NCI-H526 (cell line): ENCODE results near the gene OR5L2.
"Not testable (repeated sequence)": the region's sequence is repeated elsewhere in the genome, so short reads cannot be mapped to it uniquely, and the experiment has no call there.

Source experiments
- DNase-seq, 2 experiments: peaks; one replicate each; lab custom pipeline; 2025; lab: John Stamatoyannopoulos, UW

Gene OR5L2

DNA sequence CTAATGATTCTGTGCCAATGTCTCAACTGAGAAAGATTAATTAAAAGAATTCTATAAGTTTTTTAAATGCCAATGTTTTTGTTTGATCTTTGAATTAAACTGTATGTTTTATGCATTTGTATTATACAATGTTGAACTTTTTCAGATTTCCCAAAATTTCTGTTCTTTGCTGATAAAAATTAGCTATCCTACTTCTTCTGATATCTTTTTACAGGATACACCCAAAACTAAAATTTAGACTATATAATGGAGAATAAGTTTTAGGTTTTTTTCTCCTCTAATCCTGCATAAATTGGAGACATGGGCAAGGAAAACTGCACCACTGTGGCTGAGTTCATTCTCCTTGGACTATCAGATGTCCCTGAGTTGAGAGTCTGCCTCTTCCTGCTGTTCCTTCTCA lies at the start of gene OR5L2:
OR5L2 (plus strand) TSS at position 301 of the 400 bp plus-strand sequence; CDS start at position 301, 0 bp downstream.
- DNase-seq = no peak

DNA sequence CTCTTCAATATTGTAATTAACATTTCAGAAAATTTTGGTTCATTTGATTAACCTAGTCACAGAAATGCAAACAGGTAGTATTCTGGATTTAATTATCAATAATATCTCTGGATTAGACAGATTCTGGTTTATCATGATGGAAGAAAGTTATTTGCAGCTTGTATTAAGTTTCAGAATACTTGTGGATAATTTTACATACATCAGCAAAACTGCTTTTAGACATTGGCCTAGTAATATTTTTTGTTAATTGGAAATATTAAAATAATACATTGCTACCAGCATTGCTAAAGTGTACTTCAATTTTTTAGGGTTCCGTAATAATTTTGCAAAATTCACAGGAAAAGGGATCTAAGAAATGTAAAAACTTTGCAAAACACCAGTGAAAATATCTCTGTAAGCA lies 35.4 kb upstream of the OR5L2 start:
- no peak for DNase-seq

DNA sequence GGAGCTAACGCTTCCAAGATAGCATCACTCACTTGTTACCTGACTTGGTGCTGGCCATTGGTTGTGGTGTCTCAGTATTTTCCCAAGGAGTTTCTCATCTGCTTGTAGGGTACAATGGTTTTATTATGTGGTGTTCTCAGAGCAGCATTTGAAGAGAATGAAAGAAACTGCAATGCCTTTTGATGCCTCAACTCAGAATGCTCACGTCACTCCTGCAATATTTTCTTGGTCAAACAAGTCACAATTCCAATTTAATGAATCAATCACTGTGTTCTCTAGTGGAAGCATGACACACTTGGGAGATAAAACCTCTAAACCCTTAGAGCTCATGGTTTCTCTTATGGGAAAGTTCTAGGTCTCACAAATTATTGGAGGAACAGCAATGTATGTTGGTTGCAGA lies 33.7 kb upstream of the OR5L2 start:
- no peak for DNase-seq

DNA sequence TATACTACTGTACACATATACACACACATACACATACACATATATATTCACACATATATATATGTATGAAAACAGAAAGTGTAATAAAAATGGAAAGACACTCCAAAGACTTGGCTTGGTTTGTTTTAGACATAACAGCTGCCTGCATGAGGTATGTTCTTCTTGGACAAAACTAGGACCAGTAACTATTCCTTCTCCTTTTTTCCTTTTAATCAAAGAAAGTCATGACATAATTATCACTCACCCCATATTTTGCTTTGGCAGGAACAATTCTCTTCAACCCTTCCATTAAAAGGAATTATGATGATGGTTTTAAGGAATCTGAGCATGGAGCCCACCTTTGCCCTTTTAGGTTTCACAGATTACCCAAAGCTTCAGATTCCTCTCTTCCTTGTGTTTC lies 31.8 kb upstream of the OR5L2 start, which contains the start of gene OR5D14:
OR5D14 (plus strand) TSS at position 301 of the 400 bp plus-strand sequence; CDS start at position 301, 0 bp downstream.
- DNase-seq = no peak

DNA sequence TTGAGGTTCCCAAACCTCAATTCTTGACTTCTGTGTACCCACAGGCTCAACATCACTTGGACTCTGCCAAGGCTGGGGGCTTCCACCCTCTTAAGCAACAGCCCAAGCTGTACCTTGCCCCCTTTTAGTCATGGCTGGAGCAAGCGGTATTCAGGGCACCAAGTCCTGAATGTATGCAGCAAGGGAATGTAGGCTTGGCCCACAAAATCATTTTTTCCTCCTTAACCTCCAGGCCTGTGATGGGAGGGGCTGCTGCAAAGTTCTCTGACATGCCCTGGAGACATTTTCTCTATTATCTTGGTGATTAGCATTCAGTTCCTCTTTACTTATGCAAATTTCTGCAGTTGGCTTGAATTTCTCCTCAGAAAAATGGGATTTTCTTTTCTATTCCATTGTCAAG lies 20.8 kb upstream of the OR5L2 start:
- no peak for DNase-seq

DNA sequence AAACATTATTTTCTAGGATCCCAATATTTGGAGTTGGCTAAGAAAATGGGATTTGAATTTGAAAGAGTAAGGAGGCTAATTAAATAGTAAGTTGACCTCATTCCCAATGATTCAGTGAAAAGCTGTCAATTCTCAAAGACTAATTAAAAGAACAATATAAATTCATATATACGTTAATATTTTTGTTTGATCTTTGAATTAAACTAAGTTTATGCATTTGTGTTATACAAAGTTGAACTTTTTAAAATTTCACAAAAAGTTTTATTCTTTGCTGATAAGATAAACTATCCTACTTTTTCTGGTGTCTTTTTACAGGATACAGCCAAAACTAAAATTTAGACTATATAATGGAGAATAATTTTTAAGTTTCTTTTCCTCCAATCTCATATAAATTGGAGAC lies 16.0 kb upstream of the OR5L2 start, which contains the start of gene OR5L1:
OR5L1 (plus strand) TSS at position 301 of the 400 bp plus-strand sequence. CDS start 100 bp downstream, outside the sequence.
- DNase-seq = no peak

DNA sequence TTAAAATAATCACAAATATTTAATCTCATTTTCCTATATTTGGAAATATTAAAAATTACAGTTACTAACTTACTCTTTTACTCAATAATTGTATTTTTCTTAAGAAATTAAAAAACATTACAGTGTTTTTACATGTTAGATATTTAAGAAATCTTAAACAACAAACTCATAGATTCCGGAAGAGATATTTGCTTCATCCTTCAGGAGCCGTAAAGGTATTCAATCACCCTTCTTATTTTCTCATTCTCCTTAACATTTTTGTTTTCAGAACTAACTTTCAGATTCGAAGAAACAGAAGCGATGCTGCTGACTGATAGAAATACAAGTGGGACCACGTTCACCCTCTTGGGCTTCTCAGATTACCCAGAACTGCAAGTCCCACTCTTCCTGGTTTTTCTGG lies 7.7 kb upstream of the OR5L2 start, which contains the start of gene OR5D18:
OR5D18 (plus strand) TSS at position 301 of the 400 bp plus-strand sequence; CDS start at position 301, 0 bp downstream.
- DNase-seq = no peak

DNA sequence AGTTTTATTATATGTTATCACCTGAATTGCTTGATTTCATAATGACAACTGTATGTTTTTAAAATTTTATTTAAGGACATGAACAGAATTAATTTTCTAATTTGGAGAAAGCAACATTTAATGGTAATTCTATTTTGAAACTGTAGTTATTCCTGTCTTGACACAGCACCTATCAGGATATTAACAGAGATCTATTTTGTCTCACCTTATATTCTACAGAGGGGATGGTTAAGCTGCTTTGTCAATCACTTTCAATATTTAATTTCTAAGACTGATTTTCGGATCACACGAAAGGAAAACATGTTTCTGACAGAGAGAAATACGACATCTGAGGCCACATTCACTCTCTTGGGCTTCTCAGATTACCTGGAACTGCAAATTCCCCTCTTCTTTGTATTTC lies 11.4 kb downstream of the OR5L2 start, which contains the start of gene OR5D16:
OR5D16 (plus strand) TSS at position 301 of the 400 bp plus-strand sequence; CDS start at position 301, 0 bp downstream.
- DNase-seq = no peak

DNA sequence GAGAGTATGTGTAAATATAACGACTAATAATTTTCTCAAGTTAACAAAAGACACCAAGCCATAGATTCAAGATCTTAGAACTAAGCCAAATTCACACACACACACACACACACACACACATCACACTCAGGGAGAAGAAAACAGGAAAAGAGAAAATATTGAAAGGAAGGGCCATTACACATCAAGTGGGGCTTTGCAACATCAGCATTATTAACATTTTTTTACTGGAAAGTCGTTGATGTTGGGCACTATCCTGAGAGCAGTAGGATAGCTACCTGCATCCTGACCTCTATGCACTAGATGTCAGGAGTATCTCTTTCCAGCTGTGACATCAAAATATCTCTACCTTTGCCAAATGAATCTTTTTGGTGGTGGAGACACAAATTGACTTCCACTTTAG lies 20.4 kb downstream of the OR5L2 start:
- no peak for DNase-seq

DNA sequence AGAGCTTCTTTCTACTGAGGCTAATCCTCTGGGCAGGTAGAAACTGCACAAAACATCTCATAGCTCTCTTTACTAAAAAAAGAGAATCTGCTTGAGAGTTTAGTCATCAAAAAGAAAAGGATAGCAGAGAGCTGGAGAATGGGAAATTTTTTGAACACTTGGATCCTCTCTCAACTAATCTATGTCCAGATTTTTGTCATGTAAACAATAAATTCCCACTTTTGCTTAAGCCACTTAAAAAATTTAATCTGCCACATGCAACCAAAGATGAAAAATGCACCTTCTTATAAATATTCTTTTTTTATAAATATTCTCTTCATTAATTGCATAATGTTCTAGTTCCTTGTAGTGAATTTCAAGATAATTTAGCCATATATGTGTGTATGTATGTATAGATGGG lies 22.0 kb downstream of the OR5L2 start:
- no peak for DNase-seq

DNA sequence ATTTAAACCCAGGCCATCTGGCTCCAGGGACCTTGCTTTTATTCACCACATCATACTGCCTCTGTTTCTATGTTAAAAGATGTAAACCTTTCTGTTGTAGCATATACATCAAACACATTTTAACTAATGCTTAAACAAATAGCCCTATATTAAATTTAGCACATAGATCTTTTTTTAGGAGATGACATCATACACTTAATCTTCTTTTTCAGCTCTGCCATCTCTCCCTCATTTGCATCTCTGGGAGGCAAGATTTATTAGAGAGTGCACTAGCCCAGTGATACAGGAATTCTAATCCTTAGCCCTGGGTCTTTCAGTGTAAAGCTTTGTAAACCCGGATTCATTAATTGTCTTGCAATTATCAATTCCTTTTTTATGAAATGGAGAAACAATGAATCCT lies 25.1 kb downstream of the OR5L2 start:
- DNase-seq = no peak

DNA sequence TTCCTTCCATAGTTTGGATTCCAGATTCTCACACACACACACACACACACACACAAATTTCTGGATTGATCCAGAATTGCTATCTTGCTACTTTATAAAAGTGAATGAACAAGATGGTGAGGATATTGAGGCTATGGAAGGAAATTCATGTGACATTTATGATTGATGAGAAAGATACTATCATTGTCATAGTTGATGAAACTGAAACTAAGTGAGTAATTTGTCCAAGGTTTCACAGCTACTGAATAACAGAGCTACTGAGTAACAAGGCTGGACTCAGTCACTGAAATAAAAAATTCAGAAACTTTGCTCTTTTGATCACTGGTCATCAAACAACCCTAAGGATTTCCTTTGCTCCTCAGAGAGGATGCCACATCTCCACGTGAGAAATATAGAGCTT lies 27.7 kb downstream of the OR5L2 start:
- DNase-seq = no peak

DNA sequence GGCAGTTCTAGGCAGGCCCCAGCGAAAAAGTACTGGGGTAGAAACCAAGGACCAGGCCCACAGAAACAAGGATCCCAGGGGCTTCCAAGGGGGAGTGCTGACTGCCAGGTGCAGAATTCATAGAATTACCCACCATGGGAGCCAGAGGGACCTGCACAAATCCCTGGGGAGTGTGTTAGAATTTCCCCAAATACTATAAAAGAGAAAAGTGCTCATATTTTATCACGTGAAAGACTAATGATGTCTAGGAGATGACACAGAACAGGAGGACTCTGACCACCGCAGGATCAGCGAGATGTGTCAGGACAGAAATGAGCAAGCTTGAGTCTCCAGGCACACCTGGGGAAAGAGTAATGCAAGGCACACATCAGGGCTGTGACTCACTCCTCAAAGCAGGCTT lies 40.3 kb downstream of the OR5L2 start:
- DNase-seq = not testable (repeated sequence)

DNA sequence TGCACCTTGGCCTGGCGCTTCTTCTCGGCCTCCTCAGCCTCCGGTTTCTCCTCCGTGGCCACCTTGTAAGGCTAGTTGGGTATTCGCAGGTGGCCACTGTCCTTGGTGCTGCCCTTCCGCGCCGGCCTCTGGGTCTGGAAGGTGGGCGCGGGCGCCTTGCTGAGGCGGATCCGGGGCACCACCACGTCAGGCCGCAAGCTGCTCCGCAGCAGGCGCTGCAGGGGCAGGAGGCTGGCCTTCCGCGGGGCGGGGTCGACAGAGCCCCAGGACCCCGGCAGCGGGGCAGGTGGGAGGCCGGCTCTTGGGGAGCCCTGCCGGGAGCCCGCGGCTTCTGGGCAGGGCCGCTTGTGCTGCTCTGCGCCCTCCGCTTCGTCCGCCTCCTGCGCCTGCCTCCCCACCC lies 45.7 kb downstream of the OR5L2 start:
- not testable (repeated sequence) for DNase-seq

DNA sequence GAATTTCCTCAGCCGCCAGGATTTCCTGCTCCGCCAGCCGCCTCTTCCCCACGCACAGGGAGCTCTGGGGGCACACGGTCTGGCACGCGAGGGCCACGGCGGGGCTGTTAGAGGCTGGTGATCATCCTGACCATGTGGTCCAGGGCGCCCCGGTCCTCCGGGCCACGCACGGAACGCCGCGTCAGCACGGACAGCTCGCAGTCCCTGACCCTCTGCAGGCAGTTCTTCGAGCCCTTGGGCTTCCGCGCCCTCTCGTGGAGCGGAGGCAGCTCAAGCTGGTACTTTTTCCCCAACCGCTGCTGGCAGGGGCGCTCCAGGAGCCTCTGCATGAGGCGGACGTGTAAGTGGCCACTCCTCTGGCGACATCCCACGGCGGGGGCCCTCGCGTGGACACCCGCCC lies 46.1 kb downstream of the OR5L2 start:
- not testable (repeated sequence) for DNase-seq
